Measurements from ENCODE around the gene IDH1. TPM values are rescaled to one million over a fixed set of nuclear protein-coding genes. Genes with fewer than 3 reads are reported as not detected.

Gene IDH1
- total RNA-seq, 1 experiment from 2014 or later: 50.2 TPM

GRCh38 chr2:208285853-208286252 is 31.0 kb upstream of the IDH1 start:
- intact Hi-C loops (cut with micrococcal nuclease): no loop called here
- H3K27ac Mint-ChIP-seq (ENCODE audit: low read depth, unreplicated experiment): no peak overlapping the region
- BruUV-seq (replicated peaks): no TSS peak
- H3K27me3 Mint-ChIP-seq (ENCODE audit: insufficient read depth, unreplicated experiment): no peaks in the 10 kb centered on the region
- POLR2A ChIA-PET: interaction anchor here (0.6 to 1.0 kb wide), 2 partner anchors 16 to 30 kb away, joined by 3 to 5 read pairs; no protein-coding TSS in a partner anchor
- H3K4me1 Mint-ChIP-seq (ENCODE audit: insufficient read depth, unreplicated experiment): no peaks in the 10 kb centered on the region
- no peak overlapping the region for H3K4me3 Mint-ChIP-seq (ENCODE audit: unreplicated experiment)
- no peak for DNase-seq (ENCODE audit: unreplicated experiment)
- H3K36me3 Mint-ChIP-seq (ENCODE audit: insufficient read depth, unreplicated experiment): peaks cover 76% of the 10 kb centered on the region
- peaks cover 9% of the 10 kb centered on the region for H3K9me3 Mint-ChIP-seq (ENCODE audit: unreplicated experiment)
- CTCF ChIA-PET: interaction anchor here (0.7 to 1.3 kb wide), 3 partner anchors 10 to 111 kb away, joined by 3 to 9 read pairs (median 3); no protein-coding TSS in a partner anchor
- TF ChIP-seq CTCF (IDR thresholded peaks at IDR 0.05; ENCODE audit: unreplicated experiment): no peak

GRCh38 chr2:208280933-208281332 is 26.1 kb upstream of the IDH1 start:
- no TSS peak for BruUV-seq (replicated peaks)
- Mint-ChIP-seq H3K27me3 (ENCODE audit: insufficient read depth, unreplicated experiment) (no peaks in the 10 kb centered on the region), H3K4me1 (ENCODE audit: insufficient read depth, unreplicated experiment) (no peaks in the 10 kb centered on the region), H3K27ac (ENCODE audit: low read depth, unreplicated experiment) (no peak overlapping the region), H3K9me3 (ENCODE audit: unreplicated experiment) (no peaks in the 10 kb centered on the region), H3K4me3 (ENCODE audit: unreplicated experiment) (no peak overlapping the region), H3K36me3 (ENCODE audit: insufficient read depth, unreplicated experiment) (peaks cover 77% of the 10 kb centered on the region)
- DNase-seq (ENCODE audit: unreplicated experiment): no peak
- intact Hi-C loops (cut with micrococcal nuclease): no loop called here
- no peak for TF ChIP-seq CTCF (IDR thresholded peaks at IDR 0.05; ENCODE audit: unreplicated experiment)
- POLR2A ChIA-PET: interaction anchor here (0.6 to 3.7 kb wide), 3 partner anchors 14 to 23 kb away, joined by 3 to 14 read pairs (median 3); partner anchors contain the start of gene PIKFYVE
- CTCF ChIA-PET: interaction anchor here (0.7 to 1.5 kb wide), 3 partner anchors 13 to 33 kb away, joined by 3 to 7 read pairs (median 4); no protein-coding TSS in a partner anchor

- Mint-ChIP-seq H3K36me3 (ENCODE audit: insufficient read depth, unreplicated experiment) (peaks cover 81% of the 10 kb centered on the region), H3K4me3 (ENCODE audit: unreplicated experiment) (no peak overlapping the region), H3K9me3 (ENCODE audit: unreplicated experiment) (no peaks in the 10 kb centered on the region), H3K27me3 (ENCODE audit: insufficient read depth, unreplicated experiment) (no peaks in the 10 kb centered on the region), H3K4me1 (ENCODE audit: insufficient read depth, unreplicated experiment) (no peaks in the 10 kb centered on the region), H3K27ac (ENCODE audit: low read depth, unreplicated experiment) (peak overlapping the region; percentile 73)
- intact Hi-C loops (cut with micrococcal nuclease): no loop called here
- BruUV-seq (replicated peaks): no TSS peak
- TF ChIP-seq CTCF (IDR thresholded peaks at IDR 0.05; ENCODE audit: unreplicated experiment): no peak
- DNase-seq (ENCODE audit: unreplicated experiment): no peak
- ChIA-PET POLR2A (interaction anchor here (1.1 to 3.7 kb wide), 2 partner anchors 13 to 14 kb away, joined by 3 to 14 read pairs; partner anchors contain the start of gene PIKFYVE), CTCF (interaction anchor here (0.6 to 1.0 kb wide), 3 partner anchors 15 to 102 kb away, joined by 3 to 4 read pairs (median 3); no protein-coding TSS in a partner anchor)
Observed at GRCh38 chr2:208280234-208280633, 25.4 kb upstream of the IDH1 start.

- TF ChIP-seq CTCF (IDR thresholded peaks at IDR 0.05; ENCODE audit: unreplicated experiment): no peak
- Mint-ChIP-seq H3K36me3 (ENCODE audit: insufficient read depth, unreplicated experiment) (peaks cover 79% of the 10 kb centered on the region), H3K27ac (ENCODE audit: low read depth, unreplicated experiment) (no peak overlapping the region), H3K9me3 (ENCODE audit: unreplicated experiment) (no peaks in the 10 kb centered on the region), H3K4me1 (ENCODE audit: insufficient read depth, unreplicated experiment) (no peaks in the 10 kb centered on the region), H3K4me3 (ENCODE audit: unreplicated experiment) (no peak overlapping the region), H3K27me3 (ENCODE audit: insufficient read depth, unreplicated experiment) (no peaks in the 10 kb centered on the region)
- CTCF ChIA-PET: interaction anchor here (0.6 to 0.9 kb wide), 2 partner anchors 10 to 1276 kb away, joined by 3 read pairs; no protein-coding TSS in a partner anchor
- intact Hi-C loops (cut with micrococcal nuclease): no loop called here
- DNase-seq (ENCODE audit: unreplicated experiment): no peak
- BruUV-seq (replicated peaks): no TSS peak
- POLR2A ChIA-PET: interaction anchor here (0.7 to 3.7 kb wide), 2 partner anchors 13 to 259 kb away, joined by 3 to 14 read pairs; partner anchors contain the start of gene PIKFYVE
Observed at GRCh38 chr2:208279236-208279635, 24.4 kb upstream of the IDH1 start.
